Lung (tissue), 12 donors: ENCODE measurements around the gene SSH2. TPM values are rescaled to one million over a fixed set of nuclear protein-coding genes. Genes with fewer than 3 reads are reported as not detected.

Experiments used
- ATAC-seq: fragments of 200-7000 bp; cut with Tn5 transposase; one replicate; pipeline ENCODE4 v1.9.1; 2020; ENCODE audit warnings: moderate number of reproducible peaks; ENCODE audit not compliant: insufficient read depth, low FRiP score
- DNase-seq, 3 donors: peaks; one replicate each; pipeline ENCODE4 v3.0.0-alpha.2; 2013 to 2017
- H3K27ac ChIP-seq, 2 donors: one replicate each; pipeline ENCODE4 v1.5.1; 2013; ENCODE audit warnings: mild to moderate bottlenecking in 2 of 2, moderate library complexity in 2 of 2, control low read depth in 1 of 2, inconsistent platforms in 1 of 2, low read depth in 1 of 2, low read length in 1 of 2
- H3K27me3 ChIP-seq, 3 donors: one replicate each; pipeline ENCODE4 v1.5.1; 2013; ENCODE audit warnings: low read length in 2 of 3; ENCODE audit not compliant: control insufficient read depth in 3 of 3, insufficient read depth in 3 of 3
- H3K36me3 ChIP-seq, 4 donors: one replicate each; pipeline ENCODE4 v1.5.1; 2013; ENCODE audit warnings: low read length in 4 of 4, mild to moderate bottlenecking in 1 of 4, moderate library complexity in 1 of 4; ENCODE audit not compliant: control insufficient read depth in 4 of 4, insufficient read depth in 4 of 4
- H3K4me1 ChIP-seq, 5 donors: one replicate each; pipeline ENCODE4 v1.5.1; 2013; ENCODE audit warnings: low read length in 5 of 5, mild to moderate bottlenecking in 2 of 5, moderate library complexity in 1 of 5; ENCODE audit not compliant: control insufficient read depth in 5 of 5, insufficient read depth in 5 of 5
- H3K4me3 ChIP-seq: one replicate; pipeline ENCODE4 v1.5.1; 2013; ENCODE audit warnings: mild to moderate bottlenecking, control low read depth, moderate library complexity
- H3K9ac ChIP-seq, 2 donors: one replicate each; pipeline ENCODE4 v1.5.1; 2013; ENCODE audit warnings: low read length in 2 of 2, control low read depth in 1 of 2; ENCODE audit not compliant: insufficient read depth in 1 of 2
- H3K9me3 ChIP-seq, 4 donors: one replicate each; pipeline ENCODE4 v1.5.1; 2013; ENCODE audit warnings: low read length in 3 of 4, mild to moderate bottlenecking in 1 of 4, moderate library complexity in 1 of 4; ENCODE audit not compliant: control insufficient read depth in 4 of 4, insufficient read depth in 3 of 4
- CTCF ChIP-seq: IDR thresholded peaks from 2 replicates; pipeline ENCODE4 v1.5.1; 2012; ENCODE audit warnings: mild to moderate bottlenecking; ENCODE audit errors: control extremely low read depth, extremely low read depth
- WGBS, 2 donors: extraction: QIAGEN DNeasy Blood & Tissue Kit; methylation state at CpG; one replicate each; pipeline ENCODE4 v1.1.7; 2013; 5-methylcytosine and 5-hydroxymethylcytosine counted together
- polyA plus RNA-seq, 2 donors: library from polyadenylated mRNA; stranded (reverse); fragments of 200-250 nt; gene quantifications; one replicate each; pipeline ENCODE4 v1.2.1, GENCODE V29; 2013
- total RNA-seq, 2 donors: library from RNA; depleted of rRNA in 1 of 2; stranded (reverse); fragments of >200 nt in 1 of 2; gene quantifications; one replicate each; pipeline ENCODE4 v1.2.1, GENCODE V29; 2014 to 2021
- donor health status: control.
- donor health status: control.
- donor health status: Bipolar disorder and iron deficiency.
- donor health status: healthy.
- donor health status: DM: yes; HTN: yes; CAD: no.

SSH2 gene
- total and polyA plus RNA-seq, 4 donors, result 23.4 to 69.4 (median 41.1) TPM

- H3K36me3 ChIP-seq, result peaks cover 0 to 2% (median 0%) of the 10 kb centered on the region in 4 donors
- TF ChIP-seq CTCF, result no peak
- no peaks in the 10 kb centered on the region for H3K9me3 ChIP-seq
- WGBS, 2 donors, result 60 to 69% methylated on average over 5 of the region's 5 CpGs
- ATAC-seq (no peak), DNase-seq (peak in 1 of 3 donors; percentile 29)
- peak overlapping the region; percentile 49 to 77 for H3K27ac ChIP-seq
- H3K9ac ChIP-seq, result no peak overlapping the region
- peaks cover 2 to 44% (median 24%) of the 10 kb centered on the region in 5 donors for H3K4me1 ChIP-seq
- no peak overlapping the region for H3K4me3 ChIP-seq
- no peaks in the 10 kb centered on the region for H3K27me3 ChIP-seq
Observed at GRCh38 chr17:29710891-29711418, 219.1 kb downstream of the SSH2 start.

- no peak overlapping the region for H3K9ac ChIP-seq
Observed at GRCh38 chr17:29710520-29710884, 219.5 kb downstream of the SSH2 start.

GRCh38 chr17:29709866-29710519, 220.0 kb downstream of the SSH2 start:
- Histone ChIP-seq H3K4me3 (no peak overlapping the region), H3K27ac (peak overlapping the region in 1 of 2 donors; percentile 56), H3K36me3 (peaks cover 0 to 2% (median 0%) of the 10 kb centered on the region in 4 donors), H3K9me3 (no peaks in the 10 kb centered on the region), H3K4me1 (peaks cover 2 to 41% (median 24%) of the 10 kb centered on the region in 5 donors), H3K27me3 (no peaks in the 10 kb centered on the region), H3K9ac (no peak overlapping the region)
- ATAC-seq (no peak), DNase-seq (peak in 2 of 3 donors; percentile 88)
- WGBS, 2 donors, result 20 to 23% methylated on average over 3 of the region's 3 CpGs
- no peak for TF ChIP-seq CTCF

More at GRCh38 chr17:29710520-29710884, 219.5 kb downstream of the SSH2 start:
- 33 to 43% methylated on average over 1 of the region's 1 CpG for WGBS, 2 donors
- H3K36me3 ChIP-seq, result peaks cover 0 to 2% (median 0%) of the 10 kb centered on the region in 4 donors
- H3K9me3 ChIP-seq, result no peaks in the 10 kb centered on the region
- DNase-seq (peak in 1 of 3 donors; percentile 58), ATAC-seq (no peak)
- no peaks in the 10 kb centered on the region for H3K27me3 ChIP-seq
- H3K27ac ChIP-seq, result no peak overlapping the region
- H3K4me3 ChIP-seq, result no peak overlapping the region
- peaks cover 2 to 40% (median 24%) of the 10 kb centered on the region in 5 donors for H3K4me1 ChIP-seq
- no peak for TF ChIP-seq CTCF
